ENCODE data around the gene HAT1.

GRCh38 chr2:171939743-171940071 is 17.4 kb downstream of the HAT1 start:
- TF ChIP-seq POLR2A (IDR thresholded peaks at IDR 0.05) (no peak), CTCF (IDR thresholded peaks at IDR 0.05) (no peak)
